Tibial nerve (tissue), 4 donors: Measurements from ENCODE around the gene PVALEF. TPM values are rescaled to one million over a fixed set of nuclear protein-coding genes. Genes with fewer than 3 reads are reported as not detected.

ENCODE experiments used
- DNase-seq, 2 donors: peaks; one replicate each; pipeline ENCODE4 v3.0.0-alpha.2; 2019; ENCODE audit warnings: low spot score in 2 of 2
- H3K27ac ChIP-seq, 4 donors: fragments of 200-600 bp; sonication (generic) in 3 of 4; one replicate each; pipeline ENCODE4 v1.5.1; 2017 to 2019; ENCODE audit warnings: mild to moderate bottlenecking in 1 of 4
- H3K27me3 ChIP-seq, 2 donors: fragments of 200-600 bp; sonication (generic) in 1 of 2; one replicate each; pipeline versions ENCODE4 v1.5.1 to v1.6.0; 2017 to 2019
- H3K36me3 ChIP-seq, 3 donors: fragments of 200-600 bp; sonication (generic); one replicate each; pipeline ENCODE4 v1.5.1; 2018 to 2019
- H3K4me1 ChIP-seq, 4 donors: fragments of 200-600 bp; sonication (generic) in 3 of 4; one replicate each; pipeline ENCODE4 v1.5.1; 2017 to 2019
- H3K4me3 ChIP-seq, 4 donors: fragments of 200-600 bp; sonication (generic) in 3 of 4; one replicate each; pipeline ENCODE4 v1.5.1; 2017 to 2019; ENCODE audit warnings: mild to moderate bottlenecking in 1 of 4, moderate library complexity in 1 of 4
- H3K9me3 ChIP-seq, 4 donors: fragments of 200-600 bp; sonication (generic) in 3 of 4; one replicate each; pipeline ENCODE4 v1.5.1; 2017 to 2019
- CTCF ChIP-seq, 5 experiments: fragments of 200-600 bp in 3 of 5; fragments of 450-650 bp in 2 of 5; sonication (generic) in 3 of 5; IDR thresholded peaks; one replicate each; pipeline ENCODE4 v1.5.1; 2016 to 2019; ENCODE audit warnings: antibody characterized with exemption in 5 of 5, mild to moderate bottlenecking in 3 of 5, moderate library complexity in 2 of 5
- EP300 ChIP-seq, 2 donors: sonication (generic); formaldehyde crosslinking; IDR thresholded peaks; one replicate each; pipeline ENCODE4 v1.6.1; 2017; ENCODE audit warnings: antibody characterized with exemption in 2 of 2, mild to moderate bottlenecking in 1 of 2
- POLR2A ChIP-seq, 2 donors: fragments of 450-650 bp; IDR thresholded peaks; one replicate each; pipeline ENCODE4 v1.6.1; 2017; ENCODE audit warnings: antibody characterized with exemption in 2 of 2, mild to moderate bottlenecking in 2 of 2, moderate library complexity in 2 of 2
- WGBS, 2 donors: methylation state at CpG; one replicate each; pipeline ENCODE4 v1.1.5; 2018; 5-methylcytosine and 5-hydroxymethylcytosine counted together
- total RNA-seq, 4 donors: library from RNA; depleted of rRNA; stranded (reverse); fragments of >200 nt; gene quantifications; one replicate each; pipeline ENCODE4 v1.1.0, GENCODE V29; 2016

Gene PVALEF
- total RNA-seq, 4 donors from 2014 or later, result not detected

- peaks cover 0 to 4% (median 0%) of the 10 kb centered on the region in 4 donors for H3K4me1 ChIP-seq
- WGBS, 2 donors, result 68 to 76% methylated on average over 9 of the region's 9 CpGs
- H3K9me3 ChIP-seq, result peaks cover 0 to 4% (median 0%) of the 10 kb centered on the region in 4 donors
- TF ChIP-seq CTCF (IDR thresholded peaks at IDR 0.05) (no peak), POLR2A (IDR thresholded peaks at IDR 0.05) (no peak), EP300 (IDR thresholded peaks at IDR 0.05) (no peak)
- H3K27me3 ChIP-seq, result no peaks in the 10 kb centered on the region
- DNase-seq, result no peak
- H3K36me3 ChIP-seq, result peaks cover 2 to 55% (median 16%) of the 10 kb centered on the region in 3 donors
- peak overlapping the region in 1 of 4 donors; percentile 19 for H3K27ac ChIP-seq
- no peak overlapping the region for H3K4me3 ChIP-seq
These were observed 63.1 kb downstream of the PVALEF start for GRCh38 chr17:81228420-81228819.

- no peak for TF ChIP-seq EP300 (IDR thresholded peaks at IDR 0.05)
- no peak for TF ChIP-seq POLR2A (IDR thresholded peaks at IDR 0.05)
- TF ChIP-seq CTCF (IDR thresholded peaks at IDR 0.05), result no peak
- 72 to 75% methylated on average over 25 to 26 of the region's 32 CpGs for WGBS, 2 donors
These were observed 63.7 kb downstream of the PVALEF start for GRCh38 chr17:81228834-81229665.

GRCh38 chr17:81229666-81229920 is 64.3 kb downstream of the PVALEF start:
- 92 to 93% methylated on average over 13 to 14 of the region's 14 CpGs for WGBS, 2 donors

More at GRCh38 chr17:81228834-81229665, 63.7 kb downstream of the PVALEF start:
- Histone ChIP-seq H3K27me3 (no peaks in the 10 kb centered on the region), H3K9me3 (peaks cover 0 to 4% (median 0%) of the 10 kb centered on the region in 4 donors), H3K36me3 (peaks cover 2 to 61% (median 16%) of the 10 kb centered on the region in 3 donors), H3K4me3 (no peak overlapping the region), H3K4me1 (no peaks in the 10 kb centered on the region), H3K27ac (peak overlapping the region in 1 of 4 donors; percentile 19)
- DNase-seq, result no peak

GRCh38 chr17:81230043-81230820 is 64.9 kb downstream of the PVALEF start:
- WGBS, 2 donors, result 86 to 92% methylated on average over 26 of the region's 26 CpGs
- Histone ChIP-seq H3K4me1 (peaks cover 0 to 3% (median 0%) of the 10 kb centered on the region in 4 donors), H3K36me3 (peaks cover 2 to 69% (median 16%) of the 10 kb centered on the region in 3 donors), H3K27ac (no peak overlapping the region), H3K27me3 (no peaks in the 10 kb centered on the region), H3K9me3 (peaks cover 0 to 4% (median 0%) of the 10 kb centered on the region in 4 donors), H3K4me3 (no peak overlapping the region)
- DNase-seq, result no peak
- TF ChIP-seq EP300 (IDR thresholded peaks at IDR 0.05) (no peak), CTCF (IDR thresholded peaks at IDR 0.05) (no peak), POLR2A (IDR thresholded peaks at IDR 0.05) (no peak)

More at GRCh38 chr17:81229666-81229920, 64.3 kb downstream of the PVALEF start:
- TF ChIP-seq POLR2A (IDR thresholded peaks at IDR 0.05) (no peak), EP300 (IDR thresholded peaks at IDR 0.05) (no peak), CTCF (IDR thresholded peaks at IDR 0.05) (no peak)
- Histone ChIP-seq H3K36me3 (peaks cover 2 to 66% (median 16%) of the 10 kb centered on the region in 3 donors), H3K9me3 (peaks cover 0 to 4% (median 0%) of the 10 kb centered on the region in 4 donors), H3K4me3 (no peak overlapping the region), H3K27me3 (no peaks in the 10 kb centered on the region), H3K4me1 (no peaks in the 10 kb centered on the region), H3K27ac (no peak overlapping the region)
- no peak for DNase-seq
